Prostate gland (tissue), 2 donors: ENCODE measurements around the gene NCF1. TPM values are rescaled to one million over a fixed set of nuclear protein-coding genes. Genes with fewer than 3 reads are reported as not detected.
"Not testable (repeated sequence)": the region's sequence is repeated elsewhere in the genome, so short reads cannot be mapped to it uniquely, and the experiment has no call there.

Source experiments
- DNase-seq: peaks from one replicate; pipeline ENCODE4 v3.0.0-alpha.2; 2019; ENCODE audit warnings: low spot score
- H3K27ac ChIP-seq, 2 donors: fragments of 200-600 bp; sonication (generic); 2 replicates each; pipeline ENCODE4 v1.5.1; 2017 to 2019
- H3K27me3 ChIP-seq: fragments of 200-600 bp; sonication (generic); replicated peaks from 2 replicates; pipeline ENCODE4 v1.5.1; 2019; ENCODE audit not compliant: insufficient read depth
- H3K36me3 ChIP-seq, 2 donors: fragments of 200-600 bp; sonication (generic); 1 replicate in 1 of 2; 2 replicates in 1 of 2; pipeline versions ENCODE4 v1.5.1 to v1.8.1; 2017 to 2019
- H3K4me1 ChIP-seq: fragments of 200-600 bp; sonication (generic); replicated peaks from 2 replicates; pipeline ENCODE4 v1.5.1; 2019
- H3K4me3 ChIP-seq, 2 donors: fragments of 200-600 bp; sonication (generic); 2 replicates each; pipeline ENCODE4 v1.5.1; 2017 to 2019
- H3K9me3 ChIP-seq: fragments of 200-600 bp; sonication (generic); 2 replicates; pipeline ENCODE4 v1.5.1; 2017
- WGBS: methylation state at CpG from one replicate; pipeline ENCODE4 v1.1.5; 2018; 5-methylcytosine and 5-hydroxymethylcytosine counted together
- intact Hi-C: fragments of 100-400 bp; cut with DNase I; formaldehyde crosslinking; loops from one replicate; pipeline ENCODE4 v1.14.2; 2022
- total RNA-seq, 2 donors: library from RNA; depleted of rRNA; stranded (reverse); fragments of >200 nt; gene quantifications; one replicate each; pipeline ENCODE4 v1.1.0, GENCODE V29; 2016

Gene NCF1
- total RNA-seq, 2 donors from 2014 or later: 1.6 to 2.0 TPM

- intact Hi-C loops, H3K27ac ChIP-seq, H3K27me3 ChIP-seq, H3K9me3 ChIP-seq, DNase-seq, H3K36me3 ChIP-seq, H3K4me3 ChIP-seq, H3K4me1 ChIP-seq: not testable (repeated sequence)
- WGBS: no CpG with 5 or more reads among the region's 7 CpGs
Measured at GRCh38 chr7:74758268-74758667, 15.5 kb upstream of the NCF1 start.

- WGBS: no CpG with 5 or more reads among the region's 3 CpGs
- H3K27ac ChIP-seq: not testable (repeated sequence)
Measured at GRCh38 chr7:74758982-74759381, 14.8 kb upstream of the NCF1 start.

GRCh38 chr7:74765205-74765918 lies 8.4 kb upstream of the NCF1 start:
- no CpG with 5 or more reads among the region's 17 CpGs for WGBS
- H3K36me3 ChIP-seq, H3K4me1 ChIP-seq, H3K27ac ChIP-seq, H3K4me3 ChIP-seq, intact Hi-C loops, DNase-seq, H3K27me3 ChIP-seq, H3K9me3 ChIP-seq: not testable (repeated sequence)

More at GRCh38 chr7:74758982-74759381, 14.8 kb upstream of the NCF1 start:
- intact Hi-C loops, H3K36me3 ChIP-seq, H3K27me3 ChIP-seq, H3K4me3 ChIP-seq, DNase-seq, H3K9me3 ChIP-seq, H3K4me1 ChIP-seq: not testable (repeated sequence)

- WGBS: no CpG with 5 or more reads among the region's 7 CpGs
- not testable (repeated sequence) for H3K36me3 ChIP-seq
Measured at GRCh38 chr7:74766509-74766908, 7.3 kb upstream of the NCF1 start.

GRCh38 chr7:74766991-74767390 lies 6.8 kb upstream of the NCF1 start:
- H3K27ac ChIP-seq, H3K4me1 ChIP-seq, intact Hi-C loops, H3K9me3 ChIP-seq, H3K27me3 ChIP-seq, DNase-seq, H3K36me3 ChIP-seq, H3K4me3 ChIP-seq: not testable (repeated sequence)
- 100% methylated on average over 1 of the region's 10 CpGs for WGBS

More at GRCh38 chr7:74766509-74766908, 7.3 kb upstream of the NCF1 start:
- DNase-seq, H3K27ac ChIP-seq, H3K4me3 ChIP-seq, intact Hi-C loops, H3K9me3 ChIP-seq, H3K4me1 ChIP-seq, H3K27me3 ChIP-seq: not testable (repeated sequence)

GRCh38 chr7:74770062-74770461 lies 3.7 kb upstream of the NCF1 start:
- WGBS: 97% methylated on average over 4 of the region's 7 CpGs
- H3K36me3 ChIP-seq, DNase-seq, H3K27me3 ChIP-seq, H3K4me3 ChIP-seq, intact Hi-C loops, H3K27ac ChIP-seq, H3K4me1 ChIP-seq, H3K9me3 ChIP-seq: not testable (repeated sequence)

GRCh38 chr7:74772093-74772492 lies 1.7 kb upstream of the NCF1 start:
- H3K27me3 ChIP-seq, intact Hi-C loops, H3K4me3 ChIP-seq, H3K36me3 ChIP-seq, H3K4me1 ChIP-seq, DNase-seq, H3K9me3 ChIP-seq, H3K27ac ChIP-seq: not testable (repeated sequence)
- 100% methylated on average over 3 of the region's 6 CpGs for WGBS

- DNase-seq, H3K4me1 ChIP-seq, H3K36me3 ChIP-seq, H3K4me3 ChIP-seq, H3K9me3 ChIP-seq, H3K27me3 ChIP-seq, intact Hi-C loops, H3K27ac ChIP-seq: not testable (repeated sequence)
- WGBS: no CpG with 5 or more reads among the region's 6 CpGs
Measured at GRCh38 chr7:74775111-74775510, 1.3 kb downstream of the NCF1 start.

- DNase-seq, H3K27me3 ChIP-seq, H3K4me3 ChIP-seq, intact Hi-C loops, H3K9me3 ChIP-seq, H3K27ac ChIP-seq, H3K4me1 ChIP-seq, H3K36me3 ChIP-seq: not testable (repeated sequence)
- no CpG with 5 or more reads among the region's 17 CpGs for WGBS
Measured at GRCh38 chr7:74779053-74779452, 5.2 kb downstream of the NCF1 start.

GRCh38 chr7:74781746-74782145 lies 7.9 kb downstream of the NCF1 start:
- H3K27me3 ChIP-seq, H3K27ac ChIP-seq, H3K9me3 ChIP-seq, intact Hi-C loops, DNase-seq, H3K4me3 ChIP-seq, H3K36me3 ChIP-seq, H3K4me1 ChIP-seq: not testable (repeated sequence)
- WGBS: 72% methylated on average over 3 of the region's 6 CpGs

- H3K4me1 ChIP-seq, intact Hi-C loops, DNase-seq, H3K36me3 ChIP-seq, H3K27ac ChIP-seq, H3K9me3 ChIP-seq, H3K27me3 ChIP-seq, H3K4me3 ChIP-seq: not testable (repeated sequence)
- WGBS: 71% methylated on average over 2 of the region's 5 CpGs
Measured at GRCh38 chr7:74783595-74783994, 9.8 kb downstream of the NCF1 start.

- intact Hi-C loops, H3K36me3 ChIP-seq, H3K4me1 ChIP-seq, H3K27ac ChIP-seq, H3K27me3 ChIP-seq, H3K9me3 ChIP-seq: not testable (repeated sequence)
- DNase-seq: peak; percentile 93
- WGBS: 0% methylated on average over 17 of the region's 82 CpGs
- H3K4me3 ChIP-seq: peak overlapping the region; percentile 10 to 19
Measured at GRCh38 chr7:74788369-74789150, 14.7 kb downstream of the NCF1 start.
